ELR (cell line): Measurements from ENCODE around the gene PTPRCAP.

Experiments used
- DNase-seq: peaks from one replicate; pipeline ENCODE4 v3.0.0-alpha.2; 2015; ENCODE audit warnings: low read depth

Gene PTPRCAP

GRCh38 chr11:67423891-67424613, 13.4 kb downstream of the PTPRCAP start:
- no peak for DNase-seq

DNA sequence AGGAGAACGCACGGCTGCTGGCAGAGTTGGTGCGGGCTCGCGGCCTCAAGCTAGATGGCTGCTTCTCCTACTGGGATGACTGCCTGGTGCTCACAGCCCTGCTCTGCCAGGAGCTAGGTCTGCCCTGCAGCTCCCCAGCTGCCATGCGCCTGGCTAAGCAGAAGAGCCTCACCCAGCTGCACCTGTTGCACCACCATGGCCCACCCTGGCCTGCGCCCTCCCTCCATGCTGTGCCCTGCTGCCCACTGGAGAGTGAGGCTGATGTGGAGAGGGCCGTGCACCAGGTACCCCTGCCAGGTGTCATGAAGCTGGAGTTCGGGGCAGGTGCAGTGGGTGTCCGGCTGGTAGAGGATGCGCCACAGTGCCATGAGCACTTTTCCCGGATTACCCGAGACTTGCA, 14.0 kb downstream of the PTPRCAP start:
- DNase-seq = no peak

DNA sequence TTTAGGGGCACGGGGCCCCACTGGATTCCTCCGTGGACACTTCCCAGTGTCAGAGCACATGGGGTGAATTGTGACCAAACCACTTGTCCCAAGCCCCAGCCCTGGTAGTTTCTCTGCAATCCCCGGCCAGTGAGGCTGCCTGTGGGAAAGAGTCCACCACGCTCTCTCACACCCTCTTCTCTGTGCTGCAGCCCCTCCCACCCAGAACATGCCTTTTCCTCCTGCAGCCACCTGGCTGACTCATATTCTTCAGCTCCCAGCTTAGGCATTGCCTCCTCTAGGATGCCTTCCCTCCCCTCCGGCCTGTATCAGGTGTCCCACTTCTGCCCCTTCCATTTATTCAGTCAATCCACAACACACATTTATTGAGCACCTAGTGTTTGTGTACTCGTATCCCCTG, 14.6 kb downstream of the PTPRCAP start:
- no peak for DNase-seq

GRCh38 chr11:67421430-67422031, 16.0 kb downstream of the PTPRCAP start:
- no peak for DNase-seq

DNA sequence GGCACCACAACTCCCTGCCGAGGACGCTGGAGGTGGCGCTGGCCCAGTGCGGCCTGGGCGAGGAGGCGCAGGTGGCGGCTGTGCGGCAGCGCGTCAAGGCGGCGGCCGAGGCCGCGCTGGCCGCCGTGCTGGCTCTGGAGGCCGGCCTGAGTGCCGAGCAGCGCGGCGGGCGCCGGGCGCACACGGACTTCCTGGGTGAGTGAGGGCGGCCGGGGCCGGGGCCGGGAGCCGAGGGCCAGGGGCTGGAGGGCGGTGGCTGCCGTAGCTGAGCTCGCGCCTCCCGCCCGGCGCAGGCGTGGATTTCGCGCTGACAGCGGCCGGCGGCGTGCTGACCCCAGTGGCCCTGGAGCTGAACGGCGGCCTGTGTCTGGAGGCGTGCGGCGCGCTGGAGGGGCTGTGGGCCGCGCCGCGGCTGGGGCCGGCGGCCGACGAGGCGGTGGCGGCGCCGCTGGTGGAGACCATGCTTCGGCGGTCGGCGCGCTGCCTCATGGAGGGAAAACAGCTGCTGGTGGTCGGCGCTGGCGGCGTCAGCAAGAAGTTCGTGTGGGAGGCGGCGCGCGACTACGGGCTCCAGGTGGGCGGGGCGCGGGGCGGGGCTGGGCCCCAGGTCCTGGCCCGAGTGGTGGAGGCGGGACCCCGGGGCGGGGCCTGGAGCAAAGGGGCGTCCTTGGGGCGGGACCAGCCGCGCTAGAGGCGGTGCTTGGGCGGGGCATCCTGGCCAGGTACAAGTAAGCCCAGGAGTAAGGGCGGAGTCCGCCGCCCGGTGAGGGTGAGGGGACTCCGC, 16.6 kb downstream of the PTPRCAP start:
- peak; percentile 91 for DNase-seq

GRCh38 chr11:67420147-67420645, 17.3 kb downstream of the PTPRCAP start:
- DNase-seq = no peak

DNA sequence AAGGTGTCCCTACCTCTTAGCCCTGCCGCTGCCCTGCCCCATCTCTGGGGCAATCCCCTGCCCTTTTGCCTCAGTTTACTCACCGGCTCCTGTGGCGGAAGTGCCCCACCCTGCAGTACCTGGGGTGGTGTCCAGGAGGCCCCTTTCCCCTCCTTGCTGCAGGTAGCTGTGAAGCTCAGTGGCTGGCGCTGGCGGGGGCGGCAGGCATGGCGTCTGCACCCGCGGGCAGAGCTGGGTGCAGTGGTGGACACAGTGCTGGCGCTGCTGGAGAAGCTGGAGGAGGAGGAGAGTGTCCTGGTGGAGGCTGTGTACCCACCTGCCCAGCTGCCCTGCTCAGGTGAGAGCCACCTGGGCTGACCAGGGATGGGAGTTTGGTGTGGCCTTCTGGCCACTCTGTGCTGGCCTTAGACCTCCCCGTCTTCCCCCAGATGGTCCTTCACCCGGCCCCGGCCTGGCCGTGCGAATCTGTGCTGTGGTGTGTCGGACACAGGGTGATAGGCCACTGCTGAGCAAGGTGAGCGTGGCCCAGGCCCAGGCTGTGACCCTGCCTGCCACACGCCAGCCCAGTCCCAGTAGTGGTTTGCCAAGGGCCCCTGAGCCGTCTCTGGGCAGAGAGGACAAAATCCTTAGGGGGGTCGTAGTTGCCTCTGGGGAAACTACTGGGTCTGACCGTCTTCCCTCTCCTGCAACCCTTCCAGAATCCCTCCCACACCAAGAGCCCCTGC, 18.0 kb downstream of the PTPRCAP start:
- no peak for DNase-seq

GRCh38 chr11:67418476-67419281, 18.8 kb downstream of the PTPRCAP start:
- no peak for DNase-seq

- no peak for DNase-seq
Observed at GRCh38 chr11:67417425-67417824, 20.1 kb downstream of the PTPRCAP start.

DNA sequence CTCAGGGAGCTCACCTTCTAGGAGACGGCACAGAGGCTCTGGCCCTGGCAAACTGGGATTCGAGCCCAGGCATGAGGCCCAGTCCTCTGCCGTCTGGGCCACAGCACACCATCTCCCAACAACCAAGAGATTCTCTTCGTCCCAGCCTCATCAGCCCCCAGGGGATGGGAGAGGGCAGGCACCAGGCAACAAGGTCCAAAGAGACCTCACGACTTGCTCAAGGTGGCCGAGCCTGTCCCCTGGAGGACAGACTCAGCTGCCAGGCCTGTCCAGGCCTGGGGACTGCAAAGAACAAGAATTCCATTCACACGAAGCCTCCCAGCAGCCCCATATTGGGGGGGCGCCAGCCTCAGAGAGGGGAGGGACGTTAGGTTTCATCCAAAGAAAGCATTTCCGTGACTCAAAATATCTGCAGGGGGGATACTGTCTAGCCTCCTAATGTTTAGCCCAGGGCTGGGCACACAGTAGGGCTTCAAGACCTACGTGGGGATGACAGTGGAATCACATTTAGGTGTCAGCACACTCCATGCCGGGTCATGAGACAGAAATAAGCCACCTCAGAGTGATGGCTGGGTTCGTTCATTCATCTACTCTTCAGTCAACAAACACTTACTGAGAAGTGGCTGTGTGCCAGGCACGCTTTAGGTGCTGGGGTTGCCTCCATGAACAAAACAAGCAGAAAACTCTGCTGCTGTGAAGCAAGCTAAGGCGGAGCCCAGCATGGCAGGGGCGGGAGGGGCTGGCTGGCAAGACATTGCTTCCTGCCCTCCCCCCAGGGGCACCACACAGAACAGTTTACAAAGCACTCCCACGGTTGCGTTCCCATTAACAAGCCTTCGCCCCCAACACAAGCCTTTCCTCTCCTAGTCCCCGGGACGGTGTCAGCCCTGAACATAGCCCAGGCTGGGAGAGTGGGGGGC, 20.8 kb downstream of the PTPRCAP start:
- no peak for DNase-seq

GRCh38 chr11:67415501-67416304, 21.8 kb downstream of the PTPRCAP start, which contains the start of gene CARNS1:
Gene CARNS1 (plus strand): TSS chr11:67415678. CDS start chr11:67416200, 522 bp downstream.
- no peak for DNase-seq

DNA sequence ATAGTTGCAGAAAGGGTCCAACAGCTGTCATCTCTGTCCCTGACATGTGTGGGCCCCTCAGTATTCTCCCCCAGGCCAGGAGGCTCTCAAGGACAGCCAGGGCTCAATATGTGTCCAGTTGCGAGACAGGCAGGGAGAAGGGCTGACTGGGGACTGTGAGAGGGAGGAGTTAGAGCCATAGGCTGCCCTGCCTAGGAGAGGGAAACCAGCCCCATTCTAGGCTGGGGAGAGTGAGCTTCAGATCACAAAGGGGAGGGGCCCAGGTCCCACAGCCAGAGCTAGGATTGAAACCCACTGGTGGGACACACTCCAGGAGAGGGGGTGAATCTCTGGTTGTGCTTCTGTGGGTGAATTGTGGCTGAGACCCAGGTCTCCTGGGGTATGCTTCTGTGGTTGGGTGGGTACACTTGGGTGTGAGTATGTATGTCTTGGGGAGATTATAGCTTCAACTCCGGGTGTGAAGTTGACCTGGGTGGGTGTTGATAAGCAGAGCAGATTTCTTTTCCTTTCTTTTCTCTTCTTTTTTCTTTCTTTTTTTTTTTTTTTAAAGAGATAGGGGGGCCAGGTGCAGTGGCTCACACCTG, 24.1 kb downstream of the PTPRCAP start:
- no peak for DNase-seq

DNA sequence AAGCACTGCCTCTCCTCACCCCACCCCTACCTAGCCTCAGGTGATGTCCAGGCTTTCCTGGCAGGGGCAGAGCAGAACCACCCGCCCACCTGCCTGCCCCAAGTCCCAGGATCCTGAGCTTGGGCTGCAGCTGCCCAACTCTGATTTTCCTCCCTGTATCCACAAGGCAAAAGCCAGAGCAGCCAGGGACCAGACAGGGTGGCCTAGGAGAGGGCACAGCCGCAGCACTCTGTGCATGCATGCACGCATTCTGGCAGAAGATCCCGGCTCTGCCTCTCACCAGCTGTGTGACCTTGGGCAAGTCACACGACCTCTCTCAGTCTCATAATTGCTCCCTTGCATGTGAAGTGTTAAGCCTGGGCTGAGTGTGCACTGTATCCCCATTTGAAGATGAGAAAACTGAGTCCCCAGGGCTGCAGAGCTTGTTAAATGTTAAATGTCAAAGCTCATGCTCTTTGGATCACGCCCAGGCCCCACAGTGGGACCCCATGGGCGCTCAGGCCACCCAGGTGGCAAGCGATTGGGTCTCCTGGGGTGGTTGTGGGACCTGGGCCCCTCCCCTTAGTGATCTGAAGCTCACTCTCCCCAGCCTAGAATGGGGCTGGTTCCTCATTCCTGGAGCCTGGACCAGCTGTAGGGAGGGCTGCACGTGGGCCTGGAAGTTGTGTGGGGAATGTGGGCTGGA, 24.8 kb downstream of the PTPRCAP start:
- no peak for DNase-seq

DNA sequence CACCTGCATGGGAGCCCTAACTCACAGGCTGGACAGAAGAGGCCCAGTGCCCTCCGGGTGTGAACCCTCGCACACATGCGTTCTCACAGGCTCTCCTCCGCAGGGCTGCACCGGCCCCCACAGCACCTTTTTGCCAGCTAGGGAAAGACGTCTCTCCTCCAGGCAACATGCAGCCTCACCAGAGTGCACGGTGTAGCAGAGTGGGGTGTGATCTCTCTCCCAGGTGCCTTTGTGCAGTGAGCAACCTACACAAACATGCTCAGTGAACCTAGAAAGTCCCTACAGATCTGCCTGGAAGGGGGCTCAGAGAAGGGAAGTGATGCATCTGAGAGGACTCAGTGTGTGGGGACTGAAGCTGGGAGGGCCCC, 25.7 kb downstream of the PTPRCAP start:
- no peak for DNase-seq

GRCh38 chr11:67410984-67411784, 26.3 kb downstream of the PTPRCAP start:
- no peak for DNase-seq

DNA sequence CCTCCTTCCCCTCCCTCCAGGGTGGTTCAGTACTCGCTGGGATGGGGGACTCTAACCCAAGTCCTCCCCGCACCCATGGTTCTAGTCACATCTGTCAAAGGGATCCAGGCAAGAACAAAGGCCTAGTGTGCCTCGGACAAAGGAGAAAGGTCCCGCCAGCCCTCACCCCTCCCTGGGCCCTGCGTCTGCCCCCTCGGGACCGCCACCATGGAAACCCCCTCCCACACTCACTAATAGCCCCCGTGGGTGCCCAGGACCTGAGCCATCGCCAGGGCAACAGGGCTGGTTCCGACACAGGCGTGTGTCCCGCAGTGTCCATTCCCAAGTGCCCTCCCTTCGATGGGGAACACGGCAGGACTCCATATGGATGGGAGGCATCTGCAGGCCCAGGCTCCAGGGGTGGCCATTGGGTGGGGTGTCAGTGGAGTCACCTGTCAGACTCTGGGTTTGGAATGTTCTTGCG, 27.1 kb downstream of the PTPRCAP start:
- DNase-seq = no peak

DNA sequence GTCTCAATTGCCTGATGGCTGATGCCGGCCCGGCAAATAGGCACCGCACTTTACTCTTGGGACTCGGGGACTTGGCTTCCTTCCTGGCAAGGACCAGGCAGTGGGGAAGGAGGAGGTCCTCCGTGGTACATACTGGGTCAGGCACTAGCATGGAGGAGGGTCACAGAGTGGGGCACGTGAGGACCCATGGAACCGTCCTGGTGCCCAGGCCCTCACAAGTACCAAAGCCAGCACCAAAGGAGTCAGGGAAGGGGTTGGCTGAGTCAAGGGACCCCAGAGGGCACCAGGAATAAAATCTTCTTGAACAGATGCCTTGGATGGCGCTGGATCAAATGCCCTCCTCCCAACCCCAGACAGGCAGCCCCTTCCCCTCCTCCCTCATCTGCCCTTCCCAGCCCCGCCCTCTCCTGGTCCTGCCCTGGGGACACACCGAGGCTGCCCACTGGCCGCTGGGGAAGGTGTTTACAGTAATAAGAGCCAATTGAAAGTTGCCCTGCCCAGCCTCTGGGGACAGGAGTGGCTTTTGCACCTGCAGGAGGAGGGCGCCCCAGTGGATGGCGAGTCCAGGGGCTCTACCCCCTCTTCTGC, 27.6 kb downstream of the PTPRCAP start:
- DNase-seq = no peak
